AG04450 (cell line): ENCODE data around the gene KIF26A. TPM values are rescaled to one million over a fixed set of nuclear protein-coding genes. Genes with fewer than 3 reads are reported as not detected.
"Not testable (repeated sequence)": the region's sequence is repeated elsewhere in the genome, so short reads cannot be mapped to it uniquely, and the experiment has no call there.

ENCODE experiments used
- CTCF ChIA-PET: fragments of 300-600, 350-600 bp; formaldehyde crosslinking; extraction: SDS; loops from one replicate; lab custom pipeline; 2022; ENCODE audit warnings: antibody characterized with exemption, inconsistent platforms; lab: Charles Lee
- POLR2A ChIA-PET: fragments of 350-600 bp; formaldehyde crosslinking; extraction: SDS; loops from one replicate; lab custom pipeline; 2021; ENCODE audit warnings: antibody characterized with exemption, inconsistent platforms; lab: Yijun Ruan, JAX
- DNase-seq: peaks from one replicate; pipeline ENCODE4 v3.0.0-alpha.2; 2011; ENCODE audit warnings: low read depth, low spot score
- H3K27ac ChIP-seq: one replicate; pipeline ENCODE4 v1.5.1; 2012; ENCODE audit warnings: low read depth, low read length, control low read depth
- H3K27me3 ChIP-seq: one replicate; pipeline ENCODE4 v1.6.0; 2012; ENCODE audit warnings: low read length; ENCODE audit not compliant: control insufficient read depth, insufficient read depth
- H3K4me3 ChIP-seq: 2 replicates; pipeline ENCODE4 v1.5.1; 2011; ENCODE audit warnings: mild to moderate bottlenecking, low read depth, low read length, control low read depth
- H3K9me3 ChIP-seq: 2 replicates; pipeline ENCODE4 v1.5.1; 2012; ENCODE audit warnings: low read length; ENCODE audit not compliant: control insufficient read depth, insufficient read depth
- CTCF ChIP-seq: IDR thresholded peaks from 2 replicates; pipeline ENCODE4 v1.5.1; 2011; ENCODE audit warnings: low read depth, low read length, control low read depth, inconsistent platforms
- polyA plus RNA-seq: library from polyadenylated mRNA; depleted of rRNA; stranded (reverse); fragments of >200 nt; gene quantifications from 2 replicates; pipeline ENCODE4 v1.2.3, GENCODE V29; 2011

Gene KIF26A
- polyA plus RNA-seq, 1 experiment = not detected

DNA sequence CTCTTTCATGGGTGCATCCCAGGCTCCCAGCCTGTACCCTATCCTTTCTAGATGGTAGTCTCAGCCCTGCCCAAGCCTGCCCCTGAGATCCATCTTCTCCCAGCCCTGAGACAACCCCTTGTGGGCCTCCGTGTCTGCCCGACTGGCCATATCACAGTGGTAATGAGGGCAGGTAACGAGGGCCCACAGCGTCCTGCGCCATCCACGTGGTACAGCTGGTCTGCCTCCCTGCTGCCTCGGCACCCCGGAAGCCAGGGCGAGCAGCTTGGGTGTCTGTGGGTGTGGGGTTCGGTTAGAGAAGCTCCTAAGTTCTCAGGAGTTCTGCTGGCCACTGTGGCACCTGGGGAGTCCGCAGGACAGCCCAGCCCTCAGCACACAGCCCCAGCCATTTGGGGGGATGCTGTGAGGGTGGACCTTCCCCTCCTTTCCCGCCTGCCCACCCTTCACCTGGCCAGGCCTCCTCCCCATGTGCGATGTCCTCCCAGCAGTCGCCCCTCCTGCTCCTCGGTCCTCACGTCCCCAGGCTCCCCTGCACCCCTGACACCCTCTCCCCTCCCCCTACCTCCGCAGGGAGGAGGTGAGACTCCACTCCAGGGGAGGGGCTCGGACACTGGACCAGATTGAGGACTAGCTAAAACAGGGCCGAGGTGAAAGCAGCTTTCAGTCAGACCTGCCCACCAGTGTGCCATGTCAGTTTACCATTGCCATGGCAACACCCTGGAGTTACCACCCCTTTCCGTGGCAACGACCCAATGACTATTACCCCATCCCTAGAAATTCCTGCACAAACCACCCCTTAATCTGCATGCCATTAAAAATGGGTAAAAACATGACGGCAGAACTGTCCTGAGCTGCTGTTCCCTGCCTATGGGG lies 69.0 kb downstream of the KIF26A start:
- POLR2A ChIA-PET = no interaction called here
- CTCF ChIA-PET = no interaction called here
- Histone ChIP-seq H3K4me3 (no peak overlapping the region), H3K9me3 (peaks cover 86% of the 10 kb centered on the region), H3K27ac (no peak overlapping the region), H3K27me3 (no peaks in the 10 kb centered on the region)
- no peak for DNase-seq
- TF ChIP-seq CTCF = no peak

DNA sequence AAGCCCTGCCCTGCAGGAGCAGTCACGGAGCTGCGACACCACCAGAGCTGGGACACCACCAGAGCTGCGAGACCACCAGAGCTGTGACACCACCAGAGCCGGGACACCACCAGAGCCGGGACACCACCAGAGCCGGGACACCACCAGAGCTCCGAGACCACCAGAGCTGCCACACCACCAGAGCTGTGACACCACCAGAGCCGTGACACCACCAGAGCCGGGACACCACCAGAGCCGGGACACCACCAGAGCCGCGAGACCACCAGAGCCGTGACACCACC lies 69.6 kb downstream of the KIF26A start:
- CTCF ChIA-PET, POLR2A ChIA-PET, DNase-seq, H3K27me3 ChIP-seq, H3K4me3 ChIP-seq, H3K27ac ChIP-seq: not testable (repeated sequence)
- peaks cover 86% of the 10 kb centered on the region for H3K9me3 ChIP-seq

- CTCF ChIA-PET, H3K4me3 ChIP-seq, H3K27ac ChIP-seq, DNase-seq, POLR2A ChIA-PET, H3K27me3 ChIP-seq: not testable (repeated sequence)
- H3K9me3 ChIP-seq = peaks cover 86% of the 10 kb centered on the region
Observed at GRCh38 chr14:104208331-104208730, 69.9 kb downstream of the KIF26A start.

DNA sequence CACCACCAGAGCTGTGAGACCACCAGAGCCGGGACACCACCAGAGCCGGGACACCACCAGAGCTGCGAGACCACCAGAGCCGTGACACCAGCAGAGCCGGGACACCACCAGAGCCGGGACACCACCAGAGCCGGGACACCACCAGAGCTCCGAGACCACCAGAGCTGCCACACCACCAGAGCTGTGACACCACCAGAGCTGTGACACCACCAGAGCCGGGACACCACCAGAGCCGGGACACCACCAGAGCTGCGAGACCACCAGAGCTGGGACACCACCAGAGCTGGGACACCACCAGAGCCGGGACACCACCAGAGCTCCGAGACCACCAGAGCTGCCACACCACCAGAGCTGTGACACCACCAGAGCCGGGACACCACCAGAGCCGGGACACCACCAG lies 70.7 kb downstream of the KIF26A start:
- peaks cover 92% of the 10 kb centered on the region for H3K9me3 ChIP-seq
- H3K27me3 ChIP-seq, H3K4me3 ChIP-seq, DNase-seq, H3K27ac ChIP-seq, POLR2A ChIA-PET: not testable (repeated sequence)
- CTCF ChIA-PET = interaction anchor here (0.7 kb wide), 1 partner anchor 10 kb away, joined by 3 read pairs; no protein-coding TSS in a partner anchor

DNA sequence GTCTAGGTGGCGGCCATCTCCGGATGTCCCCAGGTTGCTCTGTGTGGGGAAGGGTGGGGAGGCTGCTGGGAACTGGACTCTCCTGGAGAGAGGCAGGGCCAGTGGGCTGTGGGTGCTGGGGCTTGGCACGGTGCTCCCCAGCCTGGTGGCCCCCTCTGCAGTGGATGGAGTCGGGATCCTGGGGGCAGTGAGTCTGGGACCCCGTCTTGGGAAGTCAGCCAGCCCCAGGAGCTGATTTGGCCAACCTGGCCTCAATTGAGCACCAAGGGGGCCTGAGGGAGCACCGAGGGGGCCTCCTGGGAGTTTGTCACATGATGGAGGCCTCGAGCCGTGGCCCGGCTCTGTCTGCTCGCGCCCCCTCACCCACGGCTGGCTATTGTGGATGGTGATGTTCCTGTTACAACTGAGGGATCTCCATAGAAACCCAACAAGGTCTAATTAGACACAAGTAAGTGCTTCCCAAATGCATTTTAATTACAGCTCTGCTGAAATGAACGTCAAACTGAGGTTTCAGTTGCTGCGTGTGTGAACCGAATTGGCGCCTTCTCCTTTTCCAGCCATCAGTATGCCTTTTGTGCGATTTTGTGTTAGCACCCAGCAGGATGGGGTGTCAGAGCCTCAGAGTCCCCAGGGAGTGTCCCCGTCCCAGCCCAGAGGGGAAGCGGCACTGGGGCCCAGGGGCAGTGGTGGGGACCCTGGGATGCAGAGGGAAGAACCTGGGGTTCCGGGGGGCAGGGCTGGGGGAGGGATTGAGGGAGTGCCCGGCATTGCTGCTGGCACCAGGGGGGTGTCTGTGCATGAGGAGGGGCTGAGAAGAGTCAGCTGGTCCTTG lies 71.8 kb downstream of the KIF26A start:
- ChIA-PET CTCF (no interaction called here), POLR2A (no interaction called here)
- Histone ChIP-seq H3K9me3 (peaks cover 99% of the 10 kb centered on the region), H3K27me3 (no peaks in the 10 kb centered on the region), H3K27ac (no peak overlapping the region), H3K4me3 (no peak overlapping the region)
- TF ChIP-seq CTCF = no peak
- no peak for DNase-seq

DNA sequence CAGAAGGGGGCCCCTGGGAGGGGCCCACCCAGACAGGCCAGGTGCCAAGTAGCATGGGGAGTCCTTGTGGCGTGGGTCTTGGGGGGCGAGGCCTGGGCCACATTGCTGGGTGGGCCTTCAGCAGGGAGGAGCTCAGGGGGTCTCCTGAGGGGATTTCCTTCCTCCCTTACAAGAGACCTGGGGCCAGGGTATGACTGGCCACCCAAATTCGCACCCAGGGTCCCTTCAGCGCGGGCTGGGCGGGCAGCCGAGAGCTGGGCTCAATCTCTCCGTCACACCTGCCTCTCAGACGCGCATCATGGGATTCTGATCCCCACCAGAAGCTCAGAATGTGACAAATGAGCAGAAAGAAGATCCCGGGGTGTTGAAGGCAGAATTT lies 72.4 kb downstream of the KIF26A start:
- no peak for TF ChIP-seq CTCF
- Histone ChIP-seq H3K27me3 (no peaks in the 10 kb centered on the region), H3K4me3 (no peak overlapping the region), H3K9me3 (peaks cover 99% of the 10 kb centered on the region), H3K27ac (no peak overlapping the region)
- ChIA-PET POLR2A (no interaction called here), CTCF (no interaction called here)
- DNase-seq = no peak
